ENCODE measurements around the gene ADAM12.
A peak's percentile ranks its signal among the peaks of the same experiment; 100 is the strongest.
"Not testable (repeated sequence)": the region's sequence is repeated elsewhere in the genome, so short reads cannot be mapped to it uniquely, and the experiment has no call there.

Gene ADAM12

DNA sequence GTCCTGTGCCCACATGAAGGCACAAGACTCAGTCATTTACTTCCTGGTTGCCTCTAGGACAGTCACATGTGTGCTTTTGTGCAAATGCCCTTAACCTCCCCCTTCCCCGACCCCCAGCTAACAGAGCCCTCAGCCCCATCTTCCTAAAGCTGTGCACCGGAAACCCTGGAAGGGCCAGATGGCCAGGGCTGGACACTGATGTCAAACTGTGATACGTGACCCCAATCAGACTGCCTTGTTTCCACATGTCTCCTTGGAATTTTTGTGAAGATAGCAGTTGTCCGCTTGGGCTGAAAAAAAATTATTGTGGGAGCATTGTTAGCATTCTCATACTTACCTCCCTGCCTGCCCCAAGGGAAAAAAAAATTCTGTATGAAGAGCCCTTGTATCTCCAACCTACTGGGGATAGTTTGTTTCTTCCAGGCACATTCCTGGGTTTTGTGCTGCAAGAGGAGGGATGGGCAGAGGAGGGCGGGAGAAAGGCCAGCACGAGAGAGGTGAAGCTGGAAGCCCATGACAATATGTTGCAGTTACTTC lies 17.0 kb upstream of the ADAM12 start:
- no peak for DNase-seq

DNA sequence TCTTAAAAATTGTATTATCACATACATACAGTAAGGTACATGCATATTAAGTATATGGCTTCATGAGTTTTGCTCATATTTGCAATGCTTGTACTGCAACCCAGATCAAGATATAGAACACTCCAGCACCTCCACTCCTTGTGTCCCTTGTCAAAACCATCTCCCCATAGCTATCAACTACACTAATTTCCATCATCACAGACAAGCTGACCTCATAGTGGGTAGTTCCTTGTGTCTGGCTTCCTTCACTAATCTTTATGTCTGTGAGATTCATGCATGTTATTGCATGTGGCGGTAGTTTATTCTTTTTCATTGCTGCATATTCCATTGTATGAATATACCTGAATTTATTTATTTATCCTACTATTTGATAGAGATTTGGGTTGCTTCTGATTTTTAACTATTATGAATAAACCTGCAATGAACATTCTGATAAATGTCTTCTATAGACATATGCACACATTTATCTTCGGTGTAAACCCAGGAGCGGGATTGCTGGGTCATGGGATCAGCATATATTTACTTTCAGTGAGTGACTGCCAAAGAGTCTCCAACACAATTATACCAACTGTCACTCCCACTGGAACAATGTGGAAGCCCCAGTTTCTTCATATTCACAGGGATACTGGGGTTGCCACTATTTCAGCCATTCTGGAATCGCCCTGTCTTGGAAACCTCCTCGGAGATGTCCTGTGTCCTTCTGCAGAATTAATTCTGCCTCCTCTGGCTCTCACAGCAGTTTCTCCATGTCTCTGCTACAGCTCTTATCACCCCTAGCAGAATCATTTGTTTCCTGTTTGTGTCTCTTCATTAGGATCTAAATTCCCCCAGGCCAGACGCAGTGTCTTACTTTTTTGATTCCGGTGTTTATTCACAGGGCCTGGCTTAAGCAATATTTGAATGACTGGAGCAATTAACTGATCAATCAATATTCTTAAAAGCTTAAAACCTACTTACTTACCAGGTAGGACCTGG lies 14.7 kb upstream of the ADAM12 start:
- no peak for DNase-seq

DNA sequence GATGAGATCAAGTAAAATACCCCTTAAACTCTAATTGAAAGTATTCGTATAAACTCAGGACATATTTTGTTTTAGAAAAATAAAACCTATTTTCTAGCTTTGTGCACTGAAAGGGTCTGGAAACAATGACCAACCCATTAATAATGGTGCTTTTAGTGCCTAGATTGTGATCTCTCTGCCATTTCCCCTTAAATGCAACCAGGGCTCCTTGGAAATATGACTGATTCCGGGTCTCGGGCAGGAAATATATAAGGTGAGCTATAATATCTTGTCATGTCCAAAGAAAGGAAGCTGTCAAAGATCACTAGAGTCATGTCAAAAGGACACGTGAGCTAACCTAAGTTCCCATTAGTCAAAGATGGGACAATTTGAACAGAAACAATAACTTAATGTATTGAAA lies 12.4 kb upstream of the ADAM12 start:
- no peak for DNase-seq

DNA sequence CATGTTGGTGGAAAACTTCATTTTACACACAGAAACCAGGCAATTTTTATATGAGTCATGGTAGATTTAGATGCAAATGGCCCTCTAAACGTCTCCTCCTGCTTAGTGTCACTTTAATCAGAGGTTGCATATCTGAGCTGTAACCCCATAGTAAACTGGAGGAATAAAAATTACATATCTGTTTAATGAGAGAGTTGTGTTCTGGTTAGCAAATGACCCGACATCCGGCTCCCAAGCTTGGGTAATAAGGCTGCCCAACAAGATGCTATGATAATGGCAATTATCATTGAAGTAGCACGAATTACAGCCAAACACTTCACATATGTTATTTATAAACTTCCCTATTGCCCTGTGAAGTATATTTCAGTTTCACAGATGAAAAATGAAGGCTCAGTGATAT lies 10.6 kb upstream of the ADAM12 start:
- no peak for DNase-seq

DNA sequence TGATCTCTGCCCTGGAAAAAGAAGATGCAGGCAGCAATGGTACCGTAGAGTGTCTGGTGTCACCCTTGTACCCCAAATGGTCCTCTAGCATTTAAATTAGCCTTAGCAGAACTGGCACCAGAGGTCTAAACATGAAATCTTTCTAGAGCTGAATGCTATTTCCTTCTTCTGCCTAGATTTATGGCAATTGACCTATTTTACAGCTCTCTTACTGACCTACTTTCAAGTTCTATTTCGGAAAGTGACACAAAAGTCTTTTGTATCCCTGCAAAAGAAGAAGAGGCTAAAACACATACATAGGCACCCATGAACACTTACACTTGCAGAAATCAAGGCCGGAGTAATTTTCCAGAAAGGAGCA lies 10.1 kb upstream of the ADAM12 start:
- no peak for DNase-seq

DNA sequence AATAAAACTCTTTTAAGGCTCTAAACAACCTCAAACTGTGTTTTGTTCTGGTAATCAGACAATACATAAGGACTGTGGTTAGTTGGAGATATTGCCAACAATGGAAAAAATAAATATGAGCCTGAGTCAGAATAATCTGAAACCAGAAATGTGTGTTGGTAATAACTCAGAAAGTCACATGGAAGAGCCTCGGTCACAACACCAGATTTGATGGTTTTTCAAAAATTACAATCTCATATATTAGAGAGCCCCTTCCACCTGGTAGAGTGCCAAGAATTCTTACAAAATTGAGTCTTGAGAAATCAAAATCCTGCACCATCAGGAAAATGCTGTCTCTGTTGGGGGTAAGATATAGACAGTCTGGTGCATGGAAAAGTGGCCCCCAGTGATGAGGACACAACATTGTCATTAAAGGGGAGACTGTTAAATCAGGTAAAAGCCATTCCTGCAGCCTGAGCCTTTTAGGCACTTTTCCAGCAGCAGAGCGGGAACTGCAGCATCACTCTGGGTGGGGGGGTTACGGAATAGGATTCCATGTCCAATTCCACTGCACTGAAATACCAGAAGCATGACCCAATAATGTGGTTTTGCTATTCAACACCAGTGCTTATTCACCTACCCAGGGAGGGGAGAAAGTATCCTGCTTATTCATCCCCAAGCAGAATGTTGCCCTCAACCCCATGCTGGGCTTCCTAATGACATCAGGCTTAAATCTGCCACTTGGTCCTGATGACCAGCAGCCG lies 9.5 kb upstream of the ADAM12 start:
- no peak for DNase-seq

DNA sequence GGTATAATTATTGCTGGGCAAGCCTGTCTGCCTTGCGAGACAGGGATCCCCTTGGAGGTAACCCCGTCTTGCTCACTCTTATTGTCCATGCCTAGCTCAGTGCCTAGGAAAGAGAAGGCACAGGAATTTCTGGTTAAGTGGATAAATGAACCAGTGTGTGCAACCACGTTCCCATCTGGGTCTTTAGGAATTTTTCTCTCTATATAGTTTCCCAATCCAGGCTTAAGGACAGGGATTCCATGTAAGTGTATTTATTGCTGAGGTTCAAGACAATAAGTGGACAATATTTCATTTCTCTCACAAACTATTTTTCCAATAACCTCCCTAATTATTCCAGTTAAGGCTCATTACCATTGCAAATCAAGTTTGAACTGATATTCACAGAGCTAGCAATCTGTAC lies 8.9 kb upstream of the ADAM12 start:
- DNase-seq = no peak

DNA sequence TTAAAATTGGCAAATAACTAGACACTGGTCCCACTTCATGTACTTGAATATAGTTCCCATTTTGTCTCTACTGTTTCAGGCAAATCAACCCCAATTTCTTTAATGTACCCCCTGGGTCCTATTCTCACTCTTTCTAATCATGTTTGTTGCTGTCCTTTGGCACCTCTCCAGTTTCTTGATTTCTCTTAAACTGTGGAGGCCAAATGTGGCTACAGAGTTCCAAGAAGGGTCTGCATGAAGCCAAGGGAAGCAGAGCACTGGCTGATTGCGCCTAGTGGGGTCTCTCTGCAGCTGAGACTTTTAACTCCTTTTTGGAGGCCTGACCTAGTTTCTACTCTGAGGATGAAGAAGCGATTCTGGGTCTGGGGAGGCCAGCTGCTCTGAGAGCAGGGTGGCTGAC lies 6.7 kb upstream of the ADAM12 start:
- DNase-seq = no peak

DNA sequence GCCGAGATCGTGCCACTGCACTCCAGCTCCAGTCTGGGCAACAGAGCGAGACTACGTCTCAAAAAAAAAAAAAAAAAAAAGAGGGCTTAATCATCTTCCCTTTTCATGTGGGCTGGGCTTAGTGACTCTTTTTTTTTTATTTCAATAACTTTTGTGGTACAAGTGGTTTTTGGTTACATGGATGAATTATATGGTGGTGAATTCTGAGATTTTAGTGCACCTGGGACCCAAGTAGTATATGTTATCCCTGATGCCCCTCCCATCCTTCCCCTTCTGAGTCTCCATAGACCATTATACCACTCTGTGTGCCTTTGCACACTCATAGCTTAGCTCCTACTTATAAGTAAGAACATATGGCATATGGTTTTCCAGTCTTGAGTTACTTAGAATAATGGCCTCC lies 4.8 kb upstream of the ADAM12 start:
- no peak for DNase-seq

DNA sequence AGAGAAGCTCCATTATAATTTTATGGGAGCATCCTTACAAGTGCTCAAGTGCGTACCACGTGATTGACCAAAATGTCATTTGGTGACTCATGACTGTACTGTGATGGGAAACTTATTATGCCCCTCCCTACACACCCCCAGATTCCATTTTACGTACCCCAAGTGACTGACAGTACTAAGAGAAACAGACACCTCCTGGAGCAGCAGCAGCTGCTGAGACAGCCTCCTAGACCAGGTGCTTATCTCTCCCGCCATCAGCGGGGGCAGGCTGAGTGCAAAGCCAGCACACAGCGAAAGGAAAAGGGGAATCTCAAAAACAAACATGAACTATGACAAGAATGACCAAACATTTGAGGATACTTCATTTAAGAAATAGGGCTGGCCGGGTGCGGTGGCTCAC lies 4.2 kb upstream of the ADAM12 start:
- DNase-seq = no peak

DNA sequence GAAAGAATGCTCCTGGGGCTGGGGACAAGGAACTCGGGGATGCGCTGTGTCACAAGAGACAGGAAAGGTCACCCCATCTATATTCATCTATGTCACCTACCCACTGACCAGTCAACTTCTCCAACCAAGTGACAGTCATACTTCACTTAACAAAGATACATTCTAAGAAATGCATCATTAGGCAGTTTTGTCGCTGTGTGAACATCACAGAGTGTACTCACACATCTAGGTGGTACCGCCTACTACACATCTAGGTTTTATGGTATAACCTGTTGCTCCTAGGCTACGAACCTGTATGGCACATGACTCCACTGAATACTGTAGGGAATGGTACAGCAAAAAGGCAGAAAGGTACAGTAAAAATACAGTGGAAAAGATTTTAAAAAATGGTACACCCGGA lies 3.8 kb upstream of the ADAM12 start:
- DNase-seq = no peak

DNA sequence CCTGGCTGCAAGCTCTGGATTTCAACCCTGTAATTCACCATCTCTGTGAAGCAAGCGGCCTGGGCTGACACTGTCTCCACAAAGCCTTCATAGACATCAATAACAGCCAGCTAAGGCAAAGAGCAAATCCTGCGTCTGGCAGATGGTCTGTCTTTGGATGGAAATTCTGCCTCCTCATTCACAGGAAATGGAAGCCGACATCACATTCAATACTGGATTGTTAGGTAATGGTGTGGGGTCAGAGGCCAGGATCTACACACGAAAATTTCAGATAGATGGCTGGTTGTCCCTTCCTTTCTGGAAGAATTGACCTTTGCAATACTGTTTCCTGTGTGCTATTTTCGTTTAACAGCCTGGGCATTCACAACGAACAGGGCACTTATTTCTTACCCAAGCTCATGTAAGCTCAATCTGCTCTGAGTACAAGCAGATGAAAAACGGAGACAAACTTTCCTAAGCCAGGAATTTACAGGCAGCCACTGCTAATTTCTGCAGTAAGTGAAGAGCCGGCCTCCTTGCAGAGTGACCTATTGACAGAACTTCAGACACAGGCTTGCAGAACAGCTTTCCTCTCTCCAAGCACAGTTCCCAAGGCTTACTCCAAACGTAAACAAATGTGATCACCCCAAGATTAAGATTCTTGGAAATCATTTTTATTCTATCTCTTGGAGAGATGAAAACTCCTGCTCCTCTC lies 3.1 kb upstream of the ADAM12 start:
- DNase-seq = no peak

DNA sequence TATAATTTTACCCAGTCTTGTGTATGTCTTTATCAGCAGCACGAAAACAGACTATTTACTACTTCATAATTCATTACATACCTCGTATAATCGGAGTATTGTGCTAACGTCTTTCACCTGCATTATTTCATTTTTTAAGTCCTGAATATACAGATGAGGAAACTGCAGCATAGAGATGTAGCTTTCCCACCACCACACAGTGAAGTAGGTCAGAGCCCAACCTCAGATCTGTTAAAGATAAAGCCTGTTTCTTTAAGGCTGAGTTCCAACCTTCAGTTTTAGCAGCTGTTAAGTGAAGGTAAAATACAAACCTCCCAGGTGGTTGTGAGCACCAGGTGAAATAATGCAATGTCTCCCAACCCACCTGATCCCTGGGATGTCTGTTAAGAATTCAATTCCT lies 2.0 kb upstream of the ADAM12 start:
- DNase-seq = no peak

DNA sequence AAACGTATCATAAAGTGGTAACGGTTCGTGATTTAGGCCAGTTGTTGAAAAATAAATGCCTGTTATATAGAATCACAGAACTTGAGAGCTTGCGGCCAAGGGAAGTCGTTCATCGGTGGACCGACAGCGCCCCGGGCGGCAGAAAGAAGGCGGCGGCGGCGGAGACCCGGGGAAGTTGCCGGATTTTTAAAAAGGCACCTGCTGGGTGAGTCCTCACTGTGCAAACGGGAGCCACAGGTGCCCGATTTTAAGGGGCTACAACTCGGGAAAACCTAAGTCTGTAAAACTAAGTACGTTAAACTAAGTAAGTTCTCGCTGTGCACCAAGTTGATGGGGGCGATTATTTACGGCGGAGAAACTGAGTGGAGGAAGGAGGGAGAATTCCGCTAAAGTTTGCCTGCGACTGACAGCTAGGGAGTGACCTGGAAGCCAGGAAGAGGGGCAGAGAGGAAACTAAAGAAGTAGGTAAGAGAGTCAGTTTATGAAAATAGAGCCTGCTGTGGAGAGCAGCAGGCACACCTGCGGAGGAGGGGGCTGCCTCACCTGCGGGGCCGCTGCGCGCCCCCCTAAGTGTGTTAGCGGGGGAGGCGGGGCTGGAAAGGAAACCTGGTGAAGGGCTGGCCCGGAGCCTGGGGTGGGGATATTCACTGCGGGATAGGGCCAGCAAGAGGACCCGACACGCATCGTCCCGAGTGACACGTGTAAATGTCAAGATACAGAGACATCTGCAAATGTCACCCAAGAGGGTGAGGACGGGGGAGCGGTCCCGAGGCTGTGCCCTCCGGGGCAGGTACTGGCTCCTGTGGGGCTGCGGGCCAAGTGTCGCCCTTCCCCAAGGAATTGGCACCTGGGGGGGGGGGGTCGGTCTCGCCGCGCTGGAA lies 996 bp downstream of the ADAM12 start:
- peak; percentile 76 for DNase-seq

DNA sequence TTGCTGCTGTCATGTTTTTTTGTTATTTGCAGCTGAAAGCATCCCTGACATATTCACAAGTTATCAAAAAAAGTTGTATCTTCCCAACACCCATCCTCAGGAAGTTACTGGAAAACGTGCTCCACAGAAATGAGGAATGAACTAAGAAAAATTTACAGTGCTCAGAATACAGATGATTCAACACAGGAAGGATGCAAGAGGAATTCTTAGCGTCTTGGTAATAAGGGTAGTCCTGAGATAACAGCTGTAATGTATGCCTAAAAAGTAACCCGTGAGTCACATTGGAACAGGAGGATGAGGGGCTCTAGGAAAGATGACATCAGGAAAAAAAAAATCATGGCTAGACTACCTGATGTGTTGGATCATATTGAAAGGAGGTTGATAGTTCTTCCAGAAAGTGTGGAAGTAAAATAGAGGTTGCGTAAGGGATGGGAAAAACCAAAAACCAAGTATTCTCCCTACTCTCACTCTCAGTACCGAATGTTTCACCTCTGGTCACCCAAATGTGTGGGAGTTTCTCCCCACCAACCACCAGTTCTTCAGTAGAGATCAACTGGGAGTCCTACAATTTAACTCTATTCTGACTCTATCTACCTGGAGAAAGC lies 3.9 kb downstream of the ADAM12 start:
- no peak for DNase-seq

DNA sequence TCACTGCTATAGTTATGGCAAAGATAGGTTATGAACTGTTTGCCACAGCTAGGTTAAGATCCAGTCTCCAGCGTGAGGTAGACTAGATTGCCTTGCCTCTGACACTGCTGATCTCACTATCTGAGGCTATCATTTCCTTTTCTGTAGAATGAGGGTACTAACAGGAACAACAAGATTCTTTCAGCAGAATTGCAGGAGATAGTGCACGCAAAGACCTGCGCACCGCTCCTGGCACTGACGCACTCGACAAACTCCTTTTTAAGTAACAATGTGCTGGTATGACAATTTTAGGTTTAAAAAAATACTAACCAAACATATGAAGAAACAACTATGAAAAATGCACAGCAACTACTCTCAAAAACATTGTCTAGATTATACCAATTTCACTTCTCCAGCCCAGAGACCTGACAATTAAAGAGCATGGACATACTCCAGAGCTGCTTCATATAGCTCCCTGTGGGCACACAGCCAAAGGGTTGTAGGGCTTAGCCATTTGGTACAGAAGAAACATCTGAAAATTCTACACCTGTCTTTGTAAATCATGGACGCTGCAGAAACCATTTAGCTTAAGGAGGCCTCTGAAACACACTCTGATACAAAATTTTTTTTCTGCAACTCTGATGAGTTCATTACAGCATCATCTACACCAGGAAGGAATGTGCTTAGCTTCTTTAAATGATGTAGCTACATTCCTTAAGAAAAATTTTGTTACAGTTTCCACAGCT lies 7.8 kb downstream of the ADAM12 start:
- DNase-seq = no peak

DNA sequence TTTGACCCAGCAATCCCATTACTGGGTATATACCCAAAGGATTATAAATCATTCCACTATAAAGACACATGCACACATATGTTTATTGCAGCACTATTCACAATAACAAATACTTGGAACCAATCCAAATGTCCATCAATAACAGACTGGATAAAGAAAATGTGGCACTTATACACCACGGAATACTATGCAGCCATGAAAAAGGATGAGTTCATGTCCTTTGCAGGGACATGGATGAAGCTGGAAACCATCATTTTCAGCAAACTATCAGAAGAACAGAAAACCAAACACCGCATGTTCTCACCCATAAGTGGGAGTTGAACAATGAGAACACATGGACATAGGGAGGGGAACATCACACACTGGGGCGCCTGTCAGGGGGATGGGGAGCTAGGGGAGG lies 9.1 kb downstream of the ADAM12 start:
- DNase-seq = not testable (repeated sequence)

DNA sequence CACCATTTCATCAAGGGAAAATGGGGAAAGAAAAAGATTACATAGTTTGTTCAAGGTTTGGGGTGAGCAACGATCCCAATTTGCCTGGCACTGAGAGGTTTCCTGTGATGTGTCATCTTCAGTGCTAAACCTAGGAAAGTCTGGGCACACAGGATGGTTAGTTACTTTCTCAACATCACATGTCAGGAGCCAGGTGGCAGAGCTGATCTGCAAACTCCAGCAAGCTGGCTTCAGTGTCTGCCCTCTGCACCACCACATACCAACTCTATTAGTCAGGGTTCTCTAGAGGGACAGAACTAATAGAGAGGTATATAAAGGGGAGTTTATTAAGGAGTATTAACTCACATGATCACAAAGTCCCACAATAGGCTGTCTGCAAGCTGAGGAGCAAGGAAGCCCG lies 11.3 kb downstream of the ADAM12 start:
- no peak for DNase-seq

DNA sequence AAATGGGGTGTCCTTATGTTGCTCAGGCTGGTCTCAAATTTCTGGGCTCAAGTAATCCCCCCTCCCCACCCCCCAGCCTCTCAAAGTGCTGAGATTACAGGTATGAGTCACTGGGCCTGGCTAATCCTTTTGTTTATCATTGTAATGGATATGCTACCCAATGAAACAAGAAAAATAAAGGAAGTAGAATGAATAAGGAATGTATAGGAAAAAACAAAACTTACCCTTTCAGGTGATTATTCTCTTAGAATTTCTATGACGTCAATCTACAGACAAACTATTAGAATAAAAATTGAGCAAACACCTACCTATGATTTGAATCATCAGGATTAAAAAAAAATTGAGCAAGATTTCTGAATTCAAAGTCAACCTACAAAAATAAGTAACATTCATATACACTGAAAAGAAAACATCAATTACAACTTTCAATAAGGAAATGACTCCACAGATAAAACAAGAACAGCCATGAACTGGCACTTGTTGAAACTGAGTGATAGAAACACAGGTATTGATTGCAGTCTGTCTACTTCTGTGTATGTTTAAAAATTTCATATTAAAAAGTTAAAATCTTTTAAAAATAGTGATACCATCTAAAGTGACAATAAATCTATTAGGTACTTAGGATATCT lies 12.2 kb downstream of the ADAM12 start:
- DNase-seq = no peak

DNA sequence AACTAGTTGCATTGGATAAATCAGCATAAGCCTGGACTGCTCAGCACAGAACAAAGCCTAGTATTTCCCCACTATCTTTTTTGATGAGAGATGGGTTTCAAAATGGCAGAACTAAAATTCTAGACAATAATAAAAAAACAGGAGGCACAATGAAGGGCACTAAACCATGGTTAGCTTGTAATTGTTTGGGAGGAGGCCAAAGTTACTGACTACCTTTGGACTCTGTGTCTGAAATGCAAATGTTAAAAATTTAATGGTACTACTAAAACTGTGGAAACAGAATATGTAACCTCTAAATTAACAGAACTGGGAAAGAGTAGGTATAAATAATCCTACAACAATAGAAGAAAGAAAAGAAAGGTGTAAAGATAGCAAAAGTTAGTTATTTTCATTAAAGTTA lies 13.0 kb downstream of the ADAM12 start:
- no peak for DNase-seq
